K562 (cell line): ENCODE data around the gene LPAR5.

Experiments
- DNMT1 ChIP-seq: fragments of 450-650 bp; IDR thresholded peaks from 2 replicates; pipeline ENCODE4 v1.6.1; 2016; ENCODE audit warnings: antibody characterized with exemption, mild to moderate bottlenecking
- TF ChIP-seq, protein P1 (sequence below): sonication (generic); formaldehyde crosslinking; IDR thresholded peaks from 2 replicates; pipeline ENCODE4 v1.8.1; 2023; ENCODE audit warnings: mild to moderate bottlenecking, missing genetic modification reagents

DNA sequence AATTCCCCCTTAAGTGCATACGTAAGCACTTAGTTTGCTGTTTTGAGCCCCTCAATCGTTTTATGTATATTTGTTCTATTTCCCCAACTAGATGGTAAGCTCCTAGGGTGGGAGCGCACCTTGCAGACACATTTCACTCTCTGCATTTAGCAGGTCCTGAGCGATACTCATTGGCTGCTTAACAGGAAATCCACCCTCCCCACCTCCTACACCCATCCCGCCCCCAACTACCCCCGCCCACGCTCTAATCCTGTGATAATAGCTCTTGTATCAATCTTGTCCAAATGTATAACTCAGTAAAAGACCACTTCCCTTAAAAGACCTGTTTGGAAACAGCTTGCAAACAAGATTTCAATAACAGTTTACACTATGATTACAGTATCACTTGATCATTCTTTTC, 8.1 kb downstream of the LPAR5 start:
- TF ChIP-seq, protein P1, sequence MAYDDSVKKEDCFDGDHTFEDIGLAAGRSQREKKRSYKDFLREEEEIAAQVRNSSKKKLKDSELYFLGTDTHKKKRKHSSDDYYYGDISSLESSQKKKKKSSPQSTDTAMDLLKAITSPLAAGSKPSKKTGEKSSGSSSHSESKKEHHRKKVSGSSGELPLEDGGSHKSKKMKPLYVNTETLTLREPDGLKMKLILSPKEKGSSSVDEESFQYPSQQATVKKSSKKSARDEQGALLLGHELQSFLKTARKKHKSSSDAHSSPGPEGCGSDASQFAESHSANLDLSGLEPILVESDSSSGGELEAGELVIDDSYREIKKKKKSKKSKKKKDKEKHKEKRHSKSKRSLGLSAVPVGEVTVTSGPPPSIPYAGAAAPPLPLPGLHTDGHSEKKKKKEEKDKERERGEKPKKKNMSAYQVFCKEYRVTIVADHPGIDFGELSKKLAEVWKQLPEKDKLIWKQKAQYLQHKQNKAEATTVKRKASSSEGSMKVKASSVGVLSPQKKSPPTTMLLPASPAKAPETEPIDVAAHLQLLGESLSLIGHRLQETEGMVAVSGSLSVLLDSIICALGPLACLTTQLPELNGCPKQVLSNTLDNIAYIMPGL (CRISPR knock-in tag): no peak
- no peak for TF ChIP-seq DNMT1
